HepG2 (cell line): ENCODE measurements around the gene FAIM2.

ENCODE experiments used
- GABPB1 ChIP-seq: IDR thresholded peaks from 2 replicates; pipeline ENCODE4 v1.6.1; 2016; ENCODE audit warnings: mild to moderate bottlenecking, missing genetic modification reagents, moderate library complexity, missing compliant biosample characterization
- MYC ChIP-seq: sonication (generic); formaldehyde crosslinking; IDR thresholded peaks from 2 replicates; pipeline ENCODE4 v1.9.0; 2021; ENCODE audit warnings: missing genetic modification reagents, borderline replicate concordance
- RORA ChIP-seq: sonication (generic); formaldehyde crosslinking; IDR thresholded peaks from 2 replicates; pipeline ENCODE4 v1.5.0; 2020; ENCODE audit warnings: mild to moderate bottlenecking, missing genetic modification reagents, moderate library complexity
- ZNF18 ChIP-seq: sonication (generic); formaldehyde crosslinking; IDR thresholded peaks from 2 replicates; pipeline ENCODE4 v1.8.0; 2022; ENCODE audit warnings: mild to moderate bottlenecking, missing genetic modification reagents; ENCODE audit not compliant: insufficient replicate concordance
- TF ChIP-seq, protein P1 (sequence below): sonication (generic); formaldehyde crosslinking; IDR thresholded peaks from 2 replicates; pipeline ENCODE4 v1.4.0; 2020; ENCODE audit warnings: missing genetic modification reagents
- TF ChIP-seq, protein P2 (sequence below): IDR thresholded peaks from 2 replicates; pipeline ENCODE4 v1.6.1; 2016; ENCODE audit warnings: mild to moderate bottlenecking

DNA sequence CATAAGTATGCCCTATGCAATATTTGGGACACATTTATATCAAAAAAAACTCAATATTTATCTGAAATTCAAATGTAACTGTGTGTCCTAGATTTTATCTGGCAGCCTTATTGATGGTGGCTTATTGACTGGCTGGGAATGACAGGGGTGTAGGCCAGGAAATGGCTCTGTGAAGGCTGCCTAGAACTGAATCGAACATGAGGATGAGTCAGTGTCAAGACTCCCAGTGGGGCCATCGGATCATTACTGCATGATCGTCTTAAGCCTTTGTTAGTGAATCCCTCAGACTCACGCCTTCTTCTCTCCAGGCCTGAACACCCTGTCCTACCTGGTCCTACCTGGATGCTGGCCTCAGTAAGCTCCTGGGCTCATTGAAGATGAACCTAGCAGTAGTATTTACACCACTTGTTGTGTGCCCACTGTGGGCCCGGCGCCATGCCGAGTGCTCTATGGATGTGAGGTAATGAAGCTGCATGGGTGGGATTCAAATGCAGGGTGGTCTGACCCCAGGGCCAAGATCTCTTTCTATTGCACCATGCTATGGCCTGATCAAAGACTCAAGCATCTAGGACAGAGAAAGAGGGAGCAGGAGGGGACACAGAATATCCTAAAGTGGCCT, 21.0 kb upstream of the FAIM2 start:
- TF ChIP-seq, protein P1, sequence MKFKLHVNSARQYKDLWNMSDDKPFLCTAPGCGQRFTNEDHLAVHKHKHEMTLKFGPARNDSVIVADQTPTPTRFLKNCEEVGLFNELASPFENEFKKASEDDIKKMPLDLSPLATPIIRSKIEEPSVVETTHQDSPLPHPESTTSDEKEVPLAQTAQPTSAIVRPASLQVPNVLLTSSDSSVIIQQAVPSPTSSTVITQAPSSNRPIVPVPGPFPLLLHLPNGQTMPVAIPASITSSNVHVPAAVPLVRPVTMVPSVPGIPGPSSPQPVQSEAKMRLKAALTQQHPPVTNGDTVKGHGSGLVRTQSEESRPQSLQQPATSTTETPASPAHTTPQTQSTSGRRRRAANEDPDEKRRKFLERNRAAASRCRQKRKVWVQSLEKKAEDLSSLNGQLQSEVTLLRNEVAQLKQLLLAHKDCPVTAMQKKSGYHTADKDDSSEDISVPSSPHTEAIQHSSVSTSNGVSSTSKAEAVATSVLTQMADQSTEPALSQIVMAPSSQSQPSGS (CRISPR knock-in tag), result no peak
- TF ChIP-seq RORA (CRISPR knock-in tag), result no peak
- TF ChIP-seq, protein P2, sequence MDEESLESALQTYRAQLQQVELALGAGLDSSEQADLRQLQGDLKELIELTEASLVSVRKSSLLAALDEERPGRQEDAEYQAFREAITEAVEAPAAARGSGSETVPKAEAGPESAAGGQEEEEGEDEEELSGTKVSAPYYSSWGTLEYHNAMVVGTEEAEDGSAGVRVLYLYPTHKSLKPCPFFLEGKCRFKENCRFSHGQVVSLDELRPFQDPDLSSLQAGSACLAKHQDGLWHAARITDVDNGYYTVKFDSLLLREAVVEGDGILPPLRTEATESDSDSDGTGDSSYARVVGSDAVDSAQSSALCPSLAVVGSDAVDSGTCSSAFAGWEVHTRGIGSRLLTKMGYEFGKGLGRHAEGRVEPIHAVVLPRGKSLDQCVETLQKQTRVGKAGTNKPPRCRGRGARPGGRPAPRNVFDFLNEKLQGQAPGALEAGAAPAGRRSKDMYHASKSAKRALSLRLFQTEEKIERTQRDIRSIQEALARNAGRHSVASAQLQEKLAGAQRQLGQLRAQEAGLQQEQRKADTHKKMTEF (CRISPR knock-in tag), result no peak
- TF ChIP-seq ZNF18 (CRISPR knock-in tag), result no peak
- TF ChIP-seq MYC (CRISPR knock-in tag), result no peak
- no peak for TF ChIP-seq GABPB1 (CRISPR knock-in tag)
